DOHH2 (cell line): ENCODE results near the gene TMEM243.

Experiments
- CTCF ChIP-seq: fragments of 200-600 bp; sonication (generic); IDR thresholded peaks from one replicate; pipeline ENCODE4 v1.5.1; 2014; ENCODE audit warnings: antibody characterized with exemption, mild to moderate bottlenecking, low read depth, low read length; ENCODE audit not compliant: poor library complexity, severe bottlenecking
- EZH2phosphoT487 ChIP-seq: fragments of 200-600 bp; sonication (generic); IDR thresholded peaks from 2 replicates; pipeline ENCODE4 v1.6.1; 2017; ENCODE audit warnings: borderline replicate concordance, mild to moderate bottlenecking, antibody characterized with exemption, low read length, moderate library complexity, mixed read lengths

GRCh38 chr7:87209295-87209924, 10.1 kb downstream of the TMEM243 start:
- TF ChIP-seq CTCF: no peak
- TF ChIP-seq EZH2phosphoT487: no peak
